SU-DHL-6 (cell line): ENCODE data around the gene STYXL1.

ENCODE experiments used
- CTCF ChIP-seq: fragments of 200-600 bp; sonication (generic); IDR thresholded peaks from one replicate; pipeline ENCODE4 v1.5.1; 2017; ENCODE audit warnings: antibody characterized with exemption, mild to moderate bottlenecking, low read length, moderate library complexity; ENCODE audit not compliant: insufficient read depth, poor library complexity, severe bottlenecking
- EZH2phosphoT487 ChIP-seq: fragments of 200-600 bp; sonication (generic), shearing (Covaris generic); conservative IDR thresholded peaks from 2 replicates; pipeline ENCODE4 v1.6.1; 2018; ENCODE audit warnings: mild to moderate bottlenecking, antibody characterized with exemption, low read length, moderate library complexity, mixed read lengths

GRCh38 chr7:75984130-75985008 lies 63.4 kb downstream of the STYXL1 start:
- TF ChIP-seq CTCF (no peak), EZH2phosphoT487 (no peak)
